ENCODE measurements around the gene RBM33. TPM values are rescaled to one million over a fixed set of nuclear protein-coding genes. Genes with fewer than 3 reads are reported as not detected.

Gene RBM33
- total and polyA plus RNA-seq, 4 donors = 31.9 to 39.1 (median 35.2) TPM

- H3K27ac ChIP-seq (ENCODE audit: low read depth, low read length) = no peak overlapping the region
- no peaks in the 10 kb centered on the region for H3K36me3 ChIP-seq (ENCODE audit: control insufficient read depth, insufficient read depth, low read length)
- H3K9me3 ChIP-seq (ENCODE audit: control insufficient read depth, insufficient read depth, low read length) = no peaks in the 10 kb centered on the region
- no peaks in the 10 kb centered on the region for H3K27me3 ChIP-seq (ENCODE audit: control insufficient read depth, insufficient read depth, low read length)
- 68% methylated on average over 6 of the region's 10 CpGs for WGBS (ENCODE audit: insufficient coverage)
- no peak for DNase-seq (ENCODE audit: low read depth in 4 of 6, low spot score in 6 of 6)
- no peaks in the 10 kb centered on the region for H3K4me1 ChIP-seq (ENCODE audit: control insufficient read depth, insufficient read depth, low read length)
- no peak overlapping the region for H3K4me3 ChIP-seq (ENCODE audit: low read depth, low read length)
Observed at GRCh38 chr7:155621418-155621980, 23.0 kb upstream of the RBM33 start.

- H3K36me3 ChIP-seq (ENCODE audit: control insufficient read depth, insufficient read depth, low read length) = no peaks in the 10 kb centered on the region
- peaks cover 2% of the 10 kb centered on the region for H3K9me3 ChIP-seq (ENCODE audit: control insufficient read depth, insufficient read depth, low read length)
- H3K4me1 ChIP-seq (ENCODE audit: control insufficient read depth, insufficient read depth, low read length) = no peaks in the 10 kb centered on the region
- no peak for DNase-seq (ENCODE audit: low read depth in 4 of 6, low spot score in 6 of 6)
- no peaks in the 10 kb centered on the region for H3K27me3 ChIP-seq (ENCODE audit: control insufficient read depth, insufficient read depth, low read length)
- no peak overlapping the region for H3K4me3 ChIP-seq (ENCODE audit: low read depth, low read length)
- H3K27ac ChIP-seq (ENCODE audit: low read depth, low read length) = no peak overlapping the region
- 100% methylated on average over 3 of the region's 6 CpGs for WGBS (ENCODE audit: insufficient coverage)
Observed at GRCh38 chr7:155624412-155624811, 20.0 kb upstream of the RBM33 start.

GRCh38 chr7:155625557-155625956 lies 18.9 kb upstream of the RBM33 start:
- Histone ChIP-seq H3K27ac (ENCODE audit: low read depth, low read length) (no peak overlapping the region), H3K4me3 (ENCODE audit: low read depth, low read length) (no peak overlapping the region), H3K27me3 (ENCODE audit: control insufficient read depth, insufficient read depth, low read length) (no peaks in the 10 kb centered on the region), H3K9me3 (ENCODE audit: control insufficient read depth, insufficient read depth, low read length) (peaks cover 2% of the 10 kb centered on the region), H3K4me1 (ENCODE audit: control insufficient read depth, insufficient read depth, low read length) (no peaks in the 10 kb centered on the region), H3K36me3 (ENCODE audit: control insufficient read depth, insufficient read depth, low read length) (no peaks in the 10 kb centered on the region)
- DNase-seq (ENCODE audit: low read depth in 4 of 6, low spot score in 6 of 6) = no peak
- WGBS (ENCODE audit: insufficient coverage) = 79% methylated on average over 2 of the region's 4 CpGs

GRCh38 chr7:155629171-155629570 lies 15.3 kb upstream of the RBM33 start:
- Histone ChIP-seq H3K27ac (ENCODE audit: low read depth, low read length) (no peak overlapping the region), H3K4me3 (ENCODE audit: low read depth, low read length) (no peak overlapping the region), H3K4me1 (ENCODE audit: control insufficient read depth, insufficient read depth, low read length) (no peaks in the 10 kb centered on the region), H3K27me3 (ENCODE audit: control insufficient read depth, insufficient read depth, low read length) (no peaks in the 10 kb centered on the region), H3K9me3 (ENCODE audit: control insufficient read depth, insufficient read depth, low read length) (peaks cover 2% of the 10 kb centered on the region), H3K36me3 (ENCODE audit: control insufficient read depth, insufficient read depth, low read length) (no peaks in the 10 kb centered on the region)
- no CpG with 5 or more reads among the region's 1 CpG for WGBS (ENCODE audit: insufficient coverage)
- no peak for DNase-seq (ENCODE audit: low read depth in 4 of 6, low spot score in 6 of 6)

GRCh38 chr7:155631155-155631554 lies 13.3 kb upstream of the RBM33 start:
- Histone ChIP-seq H3K9me3 (ENCODE audit: control insufficient read depth, insufficient read depth, low read length) (peaks cover 2% of the 10 kb centered on the region), H3K4me3 (ENCODE audit: low read depth, low read length) (no peak overlapping the region), H3K4me1 (ENCODE audit: control insufficient read depth, insufficient read depth, low read length) (no peaks in the 10 kb centered on the region), H3K27me3 (ENCODE audit: control insufficient read depth, insufficient read depth, low read length) (no peaks in the 10 kb centered on the region), H3K36me3 (ENCODE audit: control insufficient read depth, insufficient read depth, low read length) (no peaks in the 10 kb centered on the region), H3K27ac (ENCODE audit: low read depth, low read length) (no peak overlapping the region)
- DNase-seq (ENCODE audit: low read depth in 4 of 6, low spot score in 6 of 6) = no peak
- WGBS (ENCODE audit: insufficient coverage) = no CpG with 5 or more reads among the region's 3 CpGs

GRCh38 chr7:155635817-155636216 lies 8.6 kb upstream of the RBM33 start:
- Histone ChIP-seq H3K9me3 (ENCODE audit: control insufficient read depth, insufficient read depth, low read length) (peaks cover 5% of the 10 kb centered on the region), H3K4me3 (ENCODE audit: low read depth, low read length) (no peak overlapping the region), H3K4me1 (ENCODE audit: control insufficient read depth, insufficient read depth, low read length) (no peaks in the 10 kb centered on the region), H3K36me3 (ENCODE audit: control insufficient read depth, insufficient read depth, low read length) (peaks cover 2% of the 10 kb centered on the region), H3K27ac (ENCODE audit: low read depth, low read length) (no peak overlapping the region), H3K27me3 (ENCODE audit: control insufficient read depth, insufficient read depth, low read length) (no peaks in the 10 kb centered on the region)
- DNase-seq (ENCODE audit: low read depth in 4 of 6, low spot score in 6 of 6) = no peak
- 100% methylated on average over 3 of the region's 3 CpGs for WGBS (ENCODE audit: insufficient coverage)

- Histone ChIP-seq H3K9me3 (ENCODE audit: control insufficient read depth, insufficient read depth, low read length) (peaks cover 5% of the 10 kb centered on the region), H3K27me3 (ENCODE audit: control insufficient read depth, insufficient read depth, low read length) (no peaks in the 10 kb centered on the region), H3K27ac (ENCODE audit: low read depth, low read length) (no peak overlapping the region), H3K4me1 (ENCODE audit: control insufficient read depth, insufficient read depth, low read length) (no peaks in the 10 kb centered on the region), H3K36me3 (ENCODE audit: control insufficient read depth, insufficient read depth, low read length) (peaks cover 8% of the 10 kb centered on the region), H3K4me3 (ENCODE audit: low read depth, low read length) (no peak overlapping the region)
- 64% methylated on average over 2 of the region's 4 CpGs for WGBS (ENCODE audit: insufficient coverage)
- no peak for DNase-seq (ENCODE audit: low read depth in 4 of 6, low spot score in 6 of 6)
Observed at GRCh38 chr7:155637155-155637554, 7.3 kb upstream of the RBM33 start.

- no peak for DNase-seq (ENCODE audit: low read depth in 4 of 6, low spot score in 6 of 6)
- WGBS (ENCODE audit: insufficient coverage) = 91% methylated on average over 2 of the region's 6 CpGs
- peaks cover 8% of the 10 kb centered on the region for H3K36me3 ChIP-seq (ENCODE audit: control insufficient read depth, insufficient read depth, low read length)
- H3K27me3 ChIP-seq (ENCODE audit: control insufficient read depth, insufficient read depth, low read length) = no peaks in the 10 kb centered on the region
- H3K27ac ChIP-seq (ENCODE audit: low read depth, low read length) = no peak overlapping the region
- no peak overlapping the region for H3K4me3 ChIP-seq (ENCODE audit: low read depth, low read length)
- peaks cover 4% of the 10 kb centered on the region for H3K4me1 ChIP-seq (ENCODE audit: control insufficient read depth, insufficient read depth, low read length)
- H3K9me3 ChIP-seq (ENCODE audit: control insufficient read depth, insufficient read depth, low read length) = peaks cover 5% of the 10 kb centered on the region
Observed at GRCh38 chr7:155638366-155638765, 6.1 kb upstream of the RBM33 start.

GRCh38 chr7:155639958-155640520 lies 4.4 kb upstream of the RBM33 start:
- Histone ChIP-seq H3K4me3 (ENCODE audit: low read depth, low read length) (no peak overlapping the region), H3K36me3 (ENCODE audit: control insufficient read depth, insufficient read depth, low read length) (peaks cover 8% of the 10 kb centered on the region), H3K27me3 (ENCODE audit: control insufficient read depth, insufficient read depth, low read length) (no peaks in the 10 kb centered on the region), H3K9me3 (ENCODE audit: control insufficient read depth, insufficient read depth, low read length) (peaks cover 5% of the 10 kb centered on the region), H3K27ac (ENCODE audit: low read depth, low read length) (no peak overlapping the region), H3K4me1 (ENCODE audit: control insufficient read depth, insufficient read depth, low read length) (peaks cover 9% of the 10 kb centered on the region)
- DNase-seq (ENCODE audit: low read depth in 4 of 6, low spot score in 6 of 6) = no peak
- WGBS (ENCODE audit: insufficient coverage) = no CpG with 5 or more reads among the region's 1 CpG

GRCh38 chr7:155640629-155641028 lies 3.8 kb upstream of the RBM33 start:
- Histone ChIP-seq H3K27ac (ENCODE audit: low read depth, low read length) (no peak overlapping the region), H3K9me3 (ENCODE audit: control insufficient read depth, insufficient read depth, low read length) (peaks cover 5% of the 10 kb centered on the region), H3K4me3 (ENCODE audit: low read depth, low read length) (no peak overlapping the region), H3K36me3 (ENCODE audit: control insufficient read depth, insufficient read depth, low read length) (peaks cover 8% of the 10 kb centered on the region), H3K27me3 (ENCODE audit: control insufficient read depth, insufficient read depth, low read length) (no peaks in the 10 kb centered on the region), H3K4me1 (ENCODE audit: control insufficient read depth, insufficient read depth, low read length) (peaks cover 9% of the 10 kb centered on the region)
- no peak for DNase-seq (ENCODE audit: low read depth in 4 of 6, low spot score in 6 of 6)
- 96% methylated on average over 4 of the region's 4 CpGs for WGBS (ENCODE audit: insufficient coverage)
